HEK293 (cell line): ENCODE data around the gene USP37.

Experiments used
- CTCF ChIA-PET: fragments of 350-600 bp; formaldehyde crosslinking; extraction: SDS; loops from one replicate; lab custom pipeline; 2021; ENCODE audit warnings: antibody characterized with exemption; lab: Yijun Ruan, JAX
- POLR2A ChIA-PET: fragments of 300-600 bp; formaldehyde crosslinking; extraction: SDS; loops from one replicate; lab custom pipeline; 2020; ENCODE audit warnings: antibody characterized with exemption, inconsistent platforms; lab: Yijun Ruan, JAX
- H3K27ac ChIP-seq: fragments of 200-500 bp; sonication (Bioruptor generic); 2 replicates; pipeline ENCODE4 v1.5.1; 2014; ENCODE audit warnings: low read depth, low read length, control low read depth, inconsistent platforms; ENCODE audit errors: extremely low read depth
- H3K36me3 ChIP-seq, 2 experiments: fragments of 200-500 bp in 1 of 2; sonication (Bioruptor generic) in 1 of 2; 1 replicate in 1 of 2; 2 replicates in 1 of 2; pipeline ENCODE4 v1.5.1; 2014 to 2017; ENCODE audit warnings: inconsistent platforms in 2 of 2, low read length in 2 of 2; ENCODE audit not compliant: control insufficient read depth in 2 of 2, insufficient read depth in 1 of 2
- H3K4me1 ChIP-seq: fragments of 200-500 bp; sonication (Bioruptor generic); 2 replicates; pipeline ENCODE4 v1.5.1; 2014; ENCODE audit warnings: mild to moderate bottlenecking, low read length, inconsistent platforms; ENCODE audit not compliant: control insufficient read depth, insufficient read depth
- H3K4me3 ChIP-seq: 2 replicates; pipeline ENCODE4 v1.5.1; 2011; ENCODE audit warnings: low read depth, mild to moderate bottlenecking, control low read depth, low read length, moderate library complexity
- H3K9me3 ChIP-seq: fragments of 200-500 bp; sonication (Bioruptor generic); 2 replicates; pipeline ENCODE4 v1.5.1; 2014; ENCODE audit warnings: low read depth, low read length, inconsistent platforms; ENCODE audit not compliant: control insufficient read depth, insufficient read depth
- GLI2 ChIP-seq: fragments of 450-650 bp; formaldehyde crosslinking; IDR thresholded peaks from 2 replicates; pipeline ENCODE4; 2017; ENCODE audit warnings: missing biosample characterization, missing genetic modification characterization, low read depth, borderline replicate concordance
- GLI4 ChIP-seq: fragments of 450-650 bp; formaldehyde crosslinking; IDR thresholded peaks from 2 replicates; pipeline ENCODE4 v1.5.1; 2016; ENCODE audit warnings: missing biosample characterization, missing genetic modification characterization
- PATZ1 ChIP-seq: fragments of 450-650 bp; formaldehyde crosslinking; IDR thresholded peaks from 2 replicates; pipeline ENCODE4 v1.5.1; 2016; ENCODE audit warnings: missing biosample characterization, missing genetic modification characterization
- PRDM2 ChIP-seq: fragments of 450-650 bp; formaldehyde crosslinking; IDR thresholded peaks from 2 replicates; pipeline ENCODE4 v1.5.1; 2016; ENCODE audit warnings: missing biosample characterization, missing genetic modification characterization, borderline replicate concordance
- SETDB1 ChIP-seq: IDR thresholded peaks from one replicate; pipeline ENCODE4 v1.6.1; 2017; ENCODE audit warnings: mild to moderate bottlenecking, low read length, moderate library complexity, mixed read lengths; ENCODE audit not compliant: insufficient read length
- ZIC2 ChIP-seq: fragments of 450-650 bp; formaldehyde crosslinking; IDR thresholded peaks from 2 replicates; pipeline ENCODE4 v1.5.1; 2016; ENCODE audit warnings: missing biosample characterization, missing genetic modification characterization
- ZNF223 ChIP-seq: fragments of 450-650 bp; formaldehyde crosslinking; IDR thresholded peaks from 2 replicates; pipeline ENCODE4 v1.5.1; 2016; ENCODE audit warnings: missing biosample characterization, missing genetic modification characterization
- ZNF26 ChIP-seq: fragments of 450-650 bp; formaldehyde crosslinking; IDR thresholded peaks from 2 replicates; pipeline ENCODE4 v1.5.1; 2016; ENCODE audit warnings: missing biosample characterization, missing genetic modification characterization
- ZNF311 ChIP-seq: fragments of 450-650 bp; formaldehyde crosslinking; IDR thresholded peaks from 2 replicates; pipeline ENCODE4 v1.5.1; 2017; ENCODE audit warnings: missing biosample characterization, missing genetic modification characterization, borderline replicate concordance
- ZNF354C ChIP-seq: fragments of 450-650 bp; formaldehyde crosslinking; IDR thresholded peaks from 2 replicates; pipeline ENCODE4 v1.5.1; 2016; ENCODE audit warnings: missing biosample characterization, missing genetic modification characterization, low read depth, borderline replicate concordance
- ZNF488 ChIP-seq: fragments of 450-650 bp; formaldehyde crosslinking; IDR thresholded peaks from 2 replicates; pipeline ENCODE4 v1.5.1; 2016; ENCODE audit warnings: missing biosample characterization, missing genetic modification characterization
- ZNF510 ChIP-seq: fragments of 450-650 bp; formaldehyde crosslinking; IDR thresholded peaks from 2 replicates; pipeline ENCODE4 v1.5.1; 2018; ENCODE audit warnings: mild to moderate bottlenecking, missing genetic modification characterization, missing biosample characterization; ENCODE audit not compliant: insufficient replicate concordance
- ZNF549 ChIP-seq: fragments of 450-650 bp; IDR thresholded peaks from 2 replicates; pipeline ENCODE4 v1.5.1; 2018; ENCODE audit warnings: missing biosample characterization, missing genetic modification characterization, mild to moderate bottlenecking, inconsistent platforms, moderate library complexity
- ZNF707 ChIP-seq: fragments of 450-650 bp; formaldehyde crosslinking; IDR thresholded peaks from 2 replicates; pipeline ENCODE4 v1.5.1; 2016; ENCODE audit warnings: missing biosample characterization, missing genetic modification characterization
- ZNF776 ChIP-seq: fragments of 450-650 bp; formaldehyde crosslinking; IDR thresholded peaks from 2 replicates; pipeline ENCODE4 v1.5.0; 2017; ENCODE audit warnings: missing biosample characterization, missing genetic modification characterization, borderline replicate concordance

The USP37 gene

GRCh38 chr2:218401890-218402289, 166.3 kb downstream of the USP37 start:
- ChIA-PET CTCF (no interaction called here), POLR2A (interaction anchor here (0.5 to 1.2 kb wide), 4 partner anchors 11 to 220 kb away, joined by 3 to 7 read pairs (median 4); partner anchors contain the start of genes AAMP and PNKD)
- H3K27ac ChIP-seq, result no peak overlapping the region
- peaks cover 0 to 41% of the 10 kb centered on the region in 2 experiments; a peak in 1 of 3 replicates for H3K36me3 ChIP-seq
- peaks cover 16% of the 10 kb centered on the region for H3K4me1 ChIP-seq
- H3K4me3 ChIP-seq, result no peak overlapping the region
- TF ChIP-seq ZNF354C (no peak), GLI2 (no peak), ZNF510 (tag by site-specific recombination) (no peak), ZNF707 (no peak), ZNF311 (no peak), PRDM2 (tag by site-specific recombination) (no peak), PATZ1 (tag by site-specific recombination) (no peak), ZNF776 (tag by site-specific recombination) (no peak), SETDB1 (no peak), ZNF26 (tag by site-specific recombination) (no peak), ZNF488 (no peak), ZNF549 (no peak), ZNF223 (no peak), GLI4 (tag by site-specific recombination) (no peak), ZIC2 (tag by site-specific recombination) (no peak)
- H3K9me3 ChIP-seq, result no peaks in the 10 kb centered on the region
